NCI-H226 (cell line): ENCODE measurements around the gene GAB1.

Source experiments
- DNase-seq: peaks from one replicate; pipeline ENCODE4 v3.0.0-alpha.2; 2015

The GAB1 gene

GRCh38 chr4:143359644-143360193 is 23.0 kb downstream of the GAB1 start:
- DNase-seq = no peak

GRCh38 chr4:143360838-143361625 is 24.4 kb downstream of the GAB1 start:
- DNase-seq = no peak

- DNase-seq = no peak
These were observed 25.8 kb downstream of the GAB1 start for GRCh38 chr4:143362349-143363046.

GRCh38 chr4:143363332-143363731 is 26.7 kb downstream of the GAB1 start:
- DNase-seq = no peak

GRCh38 chr4:143364063-143364462 is 27.4 kb downstream of the GAB1 start:
- DNase-seq = no peak

GRCh38 chr4:143367863-143368262 is 31.2 kb downstream of the GAB1 start:
- no peak for DNase-seq

GRCh38 chr4:143369552-143369951 is 32.9 kb downstream of the GAB1 start:
- DNase-seq = no peak

- DNase-seq = no peak
These were observed 35.6 kb downstream of the GAB1 start for GRCh38 chr4:143372093-143372915.

- DNase-seq = no peak
These were observed 37.6 kb downstream of the GAB1 start for GRCh38 chr4:143374255-143374654.

GRCh38 chr4:143374771-143375170 is 38.1 kb downstream of the GAB1 start:
- no peak for DNase-seq

GRCh38 chr4:143375326-143376073 is 38.8 kb downstream of the GAB1 start:
- no peak for DNase-seq

GRCh38 chr4:143377611-143378099 is 41.0 kb downstream of the GAB1 start:
- no peak for DNase-seq

- no peak for DNase-seq
These were observed 44.0 kb downstream of the GAB1 start for GRCh38 chr4:143380629-143381028.

GRCh38 chr4:143381189-143382118 is 44.8 kb downstream of the GAB1 start:
- no peak for DNase-seq

GRCh38 chr4:143382596-143382995 is 45.9 kb downstream of the GAB1 start:
- no peak for DNase-seq

- DNase-seq = no peak
These were observed 46.4 kb downstream of the GAB1 start for GRCh38 chr4:143383005-143383574.

GRCh38 chr4:143384381-143384994 is 47.8 kb downstream of the GAB1 start:
- DNase-seq = no peak

- DNase-seq = peak; percentile 24
These were observed 50.1 kb downstream of the GAB1 start for GRCh38 chr4:143386812-143387211.

- DNase-seq = no peak
These were observed 53.0 kb downstream of the GAB1 start for GRCh38 chr4:143389579-143390195.

GRCh38 chr4:143390764-143391163 is 54.1 kb downstream of the GAB1 start:
- DNase-seq = no peak
